Measurements from ENCODE around the gene RPL7A. TPM values are rescaled to one million over a fixed set of nuclear protein-coding genes. Genes with fewer than 3 reads are reported as not detected.

Gene RPL7A
- total and polyA plus RNA-seq, 2 of the 13 experiments (the other 11 are each of a cell fraction or from before 2014, with no cell fraction given), result 2,401 to 2,938 TPM

GRCh38 chr9:133375724-133376654, 28.0 kb downstream of the RPL7A start, which contains the start of the genes STKLD1 and SURF4 (continued):
- TF ChIP-seq ZNF142 (CRISPR knock-in tag; IDR thresholded peaks at IDR 0.05) (peak; percentile 76; the same call in 1 of the 2 replicates), CREB1 (IDR thresholded peaks at IDR 0.05) (peak; percentile 50; the same call in 1 of the 2 replicates), CREB1 (CRISPR knock-in tag; IDR thresholded peaks at IDR 0.05) (no peak), ISX (CRISPR knock-in tag; conservative IDR thresholded peaks at IDR 0.05) (0 out of 2 replicates have a peak, but pooled peaks have one; percentile 14), HES4 (CRISPR knock-in tag; IDR thresholded peaks at IDR 0.05; ENCODE audit: borderline replicate concordance) (0 out of 2 replicates have a peak, but pooled peaks have one; percentile 36), PHF21A (CRISPR knock-in tag; IDR thresholded peaks at IDR 0.05) (peak; percentile 68), SMYD3 (CRISPR knock-in tag; IDR thresholded peaks at IDR 0.05) (0 out of 2 replicates have a peak, but pooled peaks have one; percentile 68), KLF9 (CRISPR knock-in tag; IDR thresholded peaks at IDR 0.05; ENCODE audit: low read depth) (no peak), ZFP91 (CRISPR knock-in tag; IDR thresholded peaks at IDR 0.05; ENCODE audit: borderline replicate concordance) (peak; percentile 99), BCL6 (CRISPR knock-in tag; IDR thresholded peaks at IDR 0.05) (peak; percentile 50), U2AF2 (IDR thresholded peaks at IDR 0.05; ENCODE audit: low read depth, low read length) (no peak), ZNF740 (CRISPR knock-in tag; IDR thresholded peaks at IDR 0.05) (0 out of 2 replicates have a peak, but pooled peaks have one; percentile 14), ZNF687 (CRISPR knock-in tag; IDR thresholded peaks at IDR 0.05) (peak; percentile 79), ZSCAN31 (CRISPR knock-in tag; IDR thresholded peaks at IDR 0.05; ENCODE audit: low read depth) (no peak)

All from HepG2 (cell line).